ENCODE measurements around the gene C4BPA. TPM values are rescaled to one million over a fixed set of nuclear protein-coding genes. Genes with fewer than 3 reads are reported as not detected.

Gene C4BPA
- total and polyA plus RNA-seq, 9 of the 15 experiments (the other 6 are each of a cell fraction or from before 2014, with no cell fraction given): 0.04 to 0.22 (median 0.11) TPM; not detected in 3

DNA sequence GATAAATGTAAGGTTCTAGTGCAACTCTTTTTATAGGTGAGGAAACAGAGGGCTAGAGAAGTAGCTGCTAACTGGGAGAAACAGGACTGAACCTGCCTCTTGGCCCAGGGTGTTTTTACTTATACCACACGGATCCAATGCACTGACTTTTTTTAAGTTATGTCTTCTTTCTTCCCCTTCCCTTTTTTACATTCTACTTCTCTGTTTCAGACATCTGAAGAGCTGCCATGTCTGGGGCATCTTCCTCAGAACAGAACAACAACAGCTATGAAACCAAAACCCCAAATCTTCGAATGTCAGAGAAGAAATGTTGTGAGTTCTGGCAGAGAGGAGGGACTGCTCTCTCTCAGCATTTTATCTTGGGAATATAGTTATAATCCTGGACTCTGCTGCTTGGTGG lies 49.5 kb upstream of the C4BPA start:
- peaks cover 14 to 34% of the 10 kb centered on the region in 2 experiments for H3K4me1 ChIP-seq (replicated peaks in 1 of 2; ENCODE audit: control insufficient read depth in 2 of 2, insufficient read depth in 2 of 2, low read length in 2 of 2)
- 49% methylated on average over 2 of the region's 2 CpGs for WGBS (ENCODE audit: insufficient coverage, low coverage, missing lambda C conversion rate)
- POLR2A ChIA-PET: interaction anchor here (0.7 to 1.7 kb wide), 4 partner anchors 9 to 30 kb away, joined by 3 to 4 read pairs (median 4); no protein-coding TSS in a partner anchor
- peaks cover 4% of the 10 kb centered on the region; the same call in 1 of the 2 replicates for H4K20me1 ChIP-seq (replicated peaks; ENCODE audit: control insufficient read depth, insufficient read depth, low read length)
- no peak overlapping the region for H3K9ac ChIP-seq (ENCODE audit: insufficient read depth in 1 of 2, low read depth in 2 of 2, low read length in 2 of 2)
- FAIRE-seq: no peak
- no peak overlapping the region for H2AFZ ChIP-seq (ENCODE audit: low read depth, low read length)
- BruUV-seq (replicated peaks): no TSS peak
- H3K27me3 ChIP-seq (ENCODE audit: control insufficient read depth in 2 of 2, insufficient read depth in 2 of 2, low read length in 2 of 2): no peaks in the 10 kb centered on the region
- intact Hi-C loops (cut with micrococcal nuclease): loop anchor here (10.0 kb wide), 1 partner anchor 590 kb away; the partner anchor contains the start of gene CR1L
- H3K27ac ChIP-seq (ENCODE audit: extremely low read depth, low read depth, low read length): no peak overlapping the region
- in situ Hi-C loops (cut with MboI): no loop called here
- CTCF ChIA-PET (ENCODE audit: low intra/inter-chr PET ratio): no interaction called here
- H3K36me3 ChIP-seq (ENCODE audit: control insufficient read depth, insufficient read depth, low read length): peaks cover 6% of the 10 kb centered on the region
- H3K79me2 ChIP-seq (ENCODE audit: control insufficient read depth, insufficient read depth, low read length): peaks cover 35% of the 10 kb centered on the region
- no peaks in the 10 kb centered on the region for H3K9me1 ChIP-seq (ENCODE audit: control insufficient read depth, insufficient read depth, low read length)
- H3K9me3 ChIP-seq (replicated peaks; ENCODE audit: control insufficient read depth, insufficient read depth, low read depth, low read length): no peaks in the 10 kb centered on the region
- no peak overlapping the region for H3K4me3 ChIP-seq
- DNase-seq (ENCODE audit: extremely low read depth in 1 of 4, low spot score in 3 of 4): no peak
- H3K4me2 ChIP-seq (ENCODE audit: insufficient read depth, low read length): 0 out of 2 replicates have a peak overlapping the region, but pooled peaks have one; percentile 5
- ATAC-seq: no peak
- TF ChIP-seq MCM3 (IDR thresholded peaks at IDR 0.05): no peak
- TF ChIP-seq ZZZ3 (IDR thresholded peaks at IDR 0.05): no peak
- TF ChIP-seq, protein P1, sequence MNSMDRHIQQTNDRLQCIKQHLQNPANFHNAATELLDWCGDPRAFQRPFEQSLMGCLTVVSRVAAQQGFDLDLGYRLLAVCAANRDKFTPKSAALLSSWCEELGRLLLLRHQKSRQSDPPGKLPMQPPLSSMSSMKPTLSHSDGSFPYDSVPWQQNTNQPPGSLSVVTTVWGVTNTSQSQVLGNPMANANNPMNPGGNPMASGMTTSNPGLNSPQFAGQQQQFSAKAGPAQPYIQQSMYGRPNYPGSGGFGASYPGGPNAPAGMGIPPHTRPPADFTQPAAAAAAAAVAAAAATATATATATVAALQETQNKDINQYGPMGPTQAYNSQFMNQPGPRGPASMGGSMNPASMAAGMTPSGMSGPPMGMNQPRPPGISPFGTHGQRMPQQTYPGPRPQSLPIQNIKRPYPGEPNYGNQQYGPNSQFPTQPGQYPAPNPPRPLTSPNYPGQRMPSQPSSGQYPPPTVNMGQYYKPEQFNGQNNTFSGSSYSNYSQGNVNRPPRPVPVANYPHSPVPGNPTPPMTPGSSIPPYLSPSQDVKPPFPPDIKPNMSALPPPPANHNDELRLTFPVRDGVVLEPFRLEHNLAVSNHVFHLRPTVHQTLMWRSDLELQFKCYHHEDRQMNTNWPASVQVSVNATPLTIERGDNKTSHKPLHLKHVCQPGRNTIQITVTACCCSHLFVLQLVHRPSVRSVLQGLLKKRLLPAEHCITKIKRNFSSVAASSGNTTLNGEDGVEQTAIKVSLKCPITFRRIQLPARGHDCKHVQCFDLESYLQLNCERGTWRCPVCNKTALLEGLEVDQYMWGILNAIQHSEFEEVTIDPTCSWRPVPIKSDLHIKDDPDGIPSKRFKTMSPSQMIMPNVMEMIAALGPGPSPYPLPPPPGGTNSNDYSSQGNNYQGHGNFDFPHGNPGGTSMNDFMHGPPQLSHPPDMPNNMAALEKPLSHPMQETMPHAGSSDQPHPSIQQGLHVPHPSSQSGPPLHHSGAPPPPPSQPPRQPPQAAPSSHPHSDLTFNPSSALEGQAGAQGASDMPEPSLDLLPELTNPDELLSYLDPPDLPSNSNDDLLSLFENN (IDR thresholded peaks at IDR 0.05; ENCODE audit: low read depth in 2 of 2, low read length in 2 of 2): no peak
- TF ChIP-seq SPI1 (IDR thresholded peaks at IDR 0.05; ENCODE audit: borderline replicate concordance, low read depth, low read length): peak; percentile 27; the same call in 1 of the 2 replicates
- TF ChIP-seq ZKSCAN1 (IDR thresholded peaks at IDR 0.05; ENCODE audit: low read depth, low read length): no peak
- peak; percentile 20; the same call in 1 of the 2 replicates for TF ChIP-seq REST (IDR thresholded peaks at IDR 0.05; ENCODE audit: borderline replicate concordance)
- no peak for TF ChIP-seq REST (CRISPR knock-in tag; IDR thresholded peaks at IDR 0.05; ENCODE audit: low read depth)
- TF ChIP-seq, protein P2, sequence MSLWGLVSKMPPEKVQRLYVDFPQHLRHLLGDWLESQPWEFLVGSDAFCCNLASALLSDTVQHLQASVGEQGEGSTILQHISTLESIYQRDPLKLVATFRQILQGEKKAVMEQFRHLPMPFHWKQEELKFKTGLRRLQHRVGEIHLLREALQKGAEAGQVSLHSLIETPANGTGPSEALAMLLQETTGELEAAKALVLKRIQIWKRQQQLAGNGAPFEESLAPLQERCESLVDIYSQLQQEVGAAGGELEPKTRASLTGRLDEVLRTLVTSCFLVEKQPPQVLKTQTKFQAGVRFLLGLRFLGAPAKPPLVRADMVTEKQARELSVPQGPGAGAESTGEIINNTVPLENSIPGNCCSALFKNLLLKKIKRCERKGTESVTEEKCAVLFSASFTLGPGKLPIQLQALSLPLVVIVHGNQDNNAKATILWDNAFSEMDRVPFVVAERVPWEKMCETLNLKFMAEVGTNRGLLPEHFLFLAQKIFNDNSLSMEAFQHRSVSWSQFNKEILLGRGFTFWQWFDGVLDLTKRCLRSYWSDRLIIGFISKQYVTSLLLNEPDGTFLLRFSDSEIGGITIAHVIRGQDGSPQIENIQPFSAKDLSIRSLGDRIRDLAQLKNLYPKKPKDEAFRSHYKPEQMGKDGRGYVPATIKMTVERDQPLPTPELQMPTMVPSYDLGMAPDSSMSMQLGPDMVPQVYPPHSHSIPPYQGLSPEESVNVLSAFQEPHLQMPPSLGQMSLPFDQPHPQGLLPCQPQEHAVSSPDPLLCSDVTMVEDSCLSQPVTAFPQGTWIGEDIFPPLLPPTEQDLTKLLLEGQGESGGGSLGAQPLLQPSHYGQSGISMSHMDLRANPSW (CRISPR knock-in tag; IDR thresholded peaks at IDR 0.05): no peak

All from K562 (cell line).